GM23338 (cell line): ENCODE measurements around the gene GLRX.

Experiments
- CREB1 ChIP-seq: fragments of 250-450 bp; sonication (Bioruptor Pico); IDR thresholded peaks from 2 replicates; pipeline ENCODE4 v1.5.0; 2020; ENCODE audit warnings: low read depth, mild to moderate bottlenecking, moderate library complexity
- EZH2 ChIP-seq: fragments of 200-600 bp; sonication (generic); IDR thresholded peaks from one replicate; pipeline ENCODE4 v1.8.0; 2017; ENCODE audit warnings: antibody characterized with exemption, mild to moderate bottlenecking, low read depth; ENCODE audit not compliant: unreplicated experiment
- EZH2phosphoT487 ChIP-seq: fragments of 200-600 bp; sonication (generic); IDR thresholded peaks from one replicate; pipeline ENCODE4 v1.8.1; 2018; ENCODE audit warnings: antibody characterized with exemption; ENCODE audit not compliant: unreplicated experiment
- POLR2AphosphoS5 ChIP-seq: IDR thresholded peaks from 2 replicates; pipeline ENCODE4 v1.6.1; 2016; ENCODE audit warnings: antibody characterized with exemption, low read depth
- STAT1 ChIP-seq: IDR thresholded peaks from one replicate; pipeline ENCODE4 v1.6.1; 2016; ENCODE audit warnings: antibody characterized with exemption; ENCODE audit not compliant: unreplicated experiment
- ZNF114 ChIP-seq: fragments of 250-450 bp; sonication (Bioruptor Pico); IDR thresholded peaks from 2 replicates; pipeline ENCODE4 v1.5.0; 2020; ENCODE audit warnings: mild to moderate bottlenecking, moderate library complexity
- TF ChIP-seq, protein P1 (sequence below), 2 experiments: fragments of 200-600 bp in 1 of 2; sonication (generic) in 1 of 2; conservative IDR thresholded peaks; 2 replicates each; pipeline versions ENCODE4 v1.5.1 to v1.6.1; 2016 to 2017; ENCODE audit warnings: antibody characterized with exemption in 2 of 2, low read depth in 2 of 2, mild to moderate bottlenecking in 2 of 2, moderate library complexity in 1 of 2
- TF ChIP-seq, protein P2 (sequence below): IDR thresholded peaks from one replicate; pipeline ENCODE4 v1.6.1; 2018; ENCODE audit warnings: antibody characterized with exemption; ENCODE audit not compliant: unreplicated experiment

DNA sequence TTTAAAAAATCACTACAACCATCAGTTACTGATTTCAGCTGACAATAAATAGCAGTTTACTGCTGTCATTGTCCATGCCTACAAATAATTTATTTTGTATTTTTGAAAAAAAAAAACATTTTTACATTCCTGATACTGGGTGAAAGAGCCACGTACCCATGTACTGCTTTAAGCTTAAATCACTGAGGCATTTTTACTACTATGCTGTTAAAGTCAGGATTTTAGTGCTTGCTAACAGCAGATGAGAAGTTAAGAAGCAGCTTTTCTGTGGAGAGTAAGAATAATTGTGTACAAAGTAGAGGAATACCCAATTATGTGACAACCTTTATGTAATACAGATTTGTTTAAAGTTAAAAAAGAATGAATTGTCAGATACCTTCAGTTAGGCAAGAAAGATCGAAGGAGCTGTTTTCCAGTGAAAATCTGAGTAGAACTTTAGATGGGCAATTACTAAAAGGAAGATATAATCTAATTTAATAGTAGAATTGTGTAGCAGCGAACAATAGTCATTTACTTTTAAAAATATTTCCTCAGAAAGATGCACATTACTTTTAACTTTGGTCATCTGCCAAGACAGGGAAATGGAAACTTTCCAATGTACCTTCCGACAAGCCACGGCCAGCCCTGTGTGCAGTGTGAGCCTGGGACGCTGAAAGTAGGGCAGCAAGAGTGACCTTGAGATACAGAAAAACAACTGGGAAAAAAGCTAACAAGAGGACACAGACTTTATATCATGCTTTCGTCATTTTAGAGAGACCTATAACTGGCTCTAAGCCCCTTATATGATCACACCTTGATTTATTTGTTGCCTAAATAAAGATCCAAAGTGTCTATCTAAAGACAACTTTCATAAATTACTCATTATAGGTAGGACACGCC, 51.5 kb downstream of the GLRX start:
- TF ChIP-seq EZH2 (no peak), STAT1 (no peak), POLR2AphosphoS5 (no peak), EZH2phosphoT487 (no peak), ZNF114 (CRISPR knock-in tag) (no peak), CREB1 (CRISPR knock-in tag) (no peak)
- TF ChIP-seq, protein P1, sequence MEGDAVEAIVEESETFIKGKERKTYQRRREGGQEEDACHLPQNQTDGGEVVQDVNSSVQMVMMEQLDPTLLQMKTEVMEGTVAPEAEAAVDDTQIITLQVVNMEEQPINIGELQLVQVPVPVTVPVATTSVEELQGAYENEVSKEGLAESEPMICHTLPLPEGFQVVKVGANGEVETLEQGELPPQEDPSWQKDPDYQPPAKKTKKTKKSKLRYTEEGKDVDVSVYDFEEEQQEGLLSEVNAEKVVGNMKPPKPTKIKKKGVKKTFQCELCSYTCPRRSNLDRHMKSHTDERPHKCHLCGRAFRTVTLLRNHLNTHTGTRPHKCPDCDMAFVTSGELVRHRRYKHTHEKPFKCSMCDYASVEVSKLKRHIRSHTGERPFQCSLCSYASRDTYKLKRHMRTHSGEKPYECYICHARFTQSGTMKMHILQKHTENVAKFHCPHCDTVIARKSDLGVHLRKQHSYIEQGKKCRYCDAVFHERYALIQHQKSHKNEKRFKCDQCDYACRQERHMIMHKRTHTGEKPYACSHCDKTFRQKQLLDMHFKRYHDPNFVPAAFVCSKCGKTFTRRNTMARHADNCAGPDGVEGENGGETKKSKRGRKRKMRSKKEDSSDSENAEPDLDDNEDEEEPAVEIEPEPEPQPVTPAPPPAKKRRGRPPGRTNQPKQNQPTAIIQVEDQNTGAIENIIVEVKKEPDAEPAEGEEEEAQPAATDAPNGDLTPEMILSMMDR (conservative IDR thresholded peaks at IDR 0.05; ENCODE audit: low read depth in 2 of 2) = no peak
- TF ChIP-seq, protein P2, sequence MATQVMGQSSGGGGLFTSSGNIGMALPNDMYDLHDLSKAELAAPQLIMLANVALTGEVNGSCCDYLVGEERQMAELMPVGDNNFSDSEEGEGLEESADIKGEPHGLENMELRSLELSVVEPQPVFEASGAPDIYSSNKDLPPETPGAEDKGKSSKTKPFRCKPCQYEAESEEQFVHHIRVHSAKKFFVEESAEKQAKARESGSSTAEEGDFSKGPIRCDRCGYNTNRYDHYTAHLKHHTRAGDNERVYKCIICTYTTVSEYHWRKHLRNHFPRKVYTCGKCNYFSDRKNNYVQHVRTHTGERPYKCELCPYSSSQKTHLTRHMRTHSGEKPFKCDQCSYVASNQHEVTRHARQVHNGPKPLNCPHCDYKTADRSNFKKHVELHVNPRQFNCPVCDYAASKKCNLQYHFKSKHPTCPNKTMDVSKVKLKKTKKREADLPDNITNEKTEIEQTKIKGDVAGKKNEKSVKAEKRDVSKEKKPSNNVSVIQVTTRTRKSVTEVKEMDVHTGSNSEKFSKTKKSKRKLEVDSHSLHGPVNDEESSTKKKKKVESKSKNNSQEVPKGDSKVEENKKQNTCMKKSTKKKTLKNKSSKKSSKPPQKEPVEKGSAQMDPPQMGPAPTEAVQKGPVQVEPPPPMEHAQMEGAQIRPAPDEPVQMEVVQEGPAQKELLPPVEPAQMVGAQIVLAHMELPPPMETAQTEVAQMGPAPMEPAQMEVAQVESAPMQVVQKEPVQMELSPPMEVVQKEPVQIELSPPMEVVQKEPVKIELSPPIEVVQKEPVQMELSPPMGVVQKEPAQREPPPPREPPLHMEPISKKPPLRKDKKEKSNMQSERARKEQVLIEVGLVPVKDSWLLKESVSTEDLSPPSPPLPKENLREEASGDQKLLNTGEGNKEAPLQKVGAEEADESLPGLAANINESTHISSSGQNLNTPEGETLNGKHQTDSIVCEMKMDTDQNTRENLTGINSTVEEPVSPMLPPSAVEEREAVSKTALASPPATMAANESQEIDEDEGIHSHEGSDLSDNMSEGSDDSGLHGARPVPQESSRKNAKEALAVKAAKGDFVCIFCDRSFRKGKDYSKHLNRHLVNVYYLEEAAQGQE = no peak
